Loucy (cell line): ENCODE measurements around the gene BCL11B.

Experiments used
- H2AFZ ChIP-seq: fragments of 200-600 bp; sonication (generic); 2 replicates; pipeline ENCODE4 v1.6.0; 2016; ENCODE audit warnings: antibody characterized with exemption, mild to moderate bottlenecking, low read length, moderate library complexity
- H3F3A ChIP-seq: fragments of 200-600 bp; 2 replicates; pipeline ENCODE4 v1.6.0; 2016; ENCODE audit warnings: antibody characterized with exemption, low read depth, mild to moderate bottlenecking
- H3K27me3 ChIP-seq: fragments of 200-600 bp; sonication (generic); 2 replicates; pipeline ENCODE4 v1.6.1; 2014; ENCODE audit warnings: low read length, mild to moderate bottlenecking; ENCODE audit not compliant: insufficient read depth, poor library complexity, severe bottlenecking
- H3K36me3 ChIP-seq: fragments of 200-600 bp; sonication (generic); 2 replicates; pipeline ENCODE4 v1.6.1; 2016; ENCODE audit warnings: low read length; ENCODE audit not compliant: insufficient read depth
- H3K4me1 ChIP-seq: fragments of 200-600 bp; sonication (generic); 2 replicates; pipeline ENCODE4 v1.5.1; 2014; ENCODE audit warnings: low read length, mild to moderate bottlenecking; ENCODE audit not compliant: insufficient read depth, poor library complexity, severe bottlenecking
- H3K4me2 ChIP-seq: fragments of 200-600 bp; sonication (generic); 2 replicates; pipeline ENCODE4 v1.6.0; 2014; ENCODE audit warnings: antibody characterized with exemption, low read length, low read depth, mild to moderate bottlenecking; ENCODE audit not compliant: poor library complexity, severe bottlenecking
- H3K4me3 ChIP-seq: fragments of 200-600 bp; sonication (generic); 2 replicates; pipeline ENCODE4 v1.5.1; 2014; ENCODE audit warnings: low read length, mild to moderate bottlenecking, mixed read lengths; ENCODE audit not compliant: poor library complexity, severe bottlenecking
- H3K79me2 ChIP-seq: fragments of 200-600 bp; sonication (generic); 2 replicates; pipeline ENCODE4 v1.6.1; 2014; ENCODE audit warnings: low read length; ENCODE audit not compliant: insufficient read depth
- H3K9ac ChIP-seq: fragments of 200-600 bp; sonication (generic); 2 replicates; pipeline ENCODE4 v1.6.0; 2014; ENCODE audit warnings: mild to moderate bottlenecking, low read depth, low read length, moderate library complexity; ENCODE audit not compliant: poor library complexity, severe bottlenecking
- H3K9me2 ChIP-seq: fragments of 200-600 bp; sonication (generic); replicated peaks from 2 replicates; pipeline ENCODE4 v1.6.1; 2016; ENCODE audit warnings: low read depth, low read length, mixed read lengths
- H3K9me3 ChIP-seq: fragments of 200-600 bp; sonication (generic); 2 replicates; pipeline ENCODE4 v1.6.1; 2014; ENCODE audit warnings: mild to moderate bottlenecking, antibody characterized with exemption, low read length, low read depth; ENCODE audit not compliant: insufficient read depth
- H4K20me1 ChIP-seq: fragments of 200-600 bp; sonication (generic); 2 replicates; pipeline ENCODE4 v1.6.0; 2014; ENCODE audit warnings: antibody characterized with exemption, low read length, mild to moderate bottlenecking; ENCODE audit not compliant: insufficient read depth, poor library complexity, severe bottlenecking
- CTCF ChIP-seq: fragments of 200-600 bp; sonication (generic); conservative IDR thresholded peaks from 2 replicates; pipeline ENCODE4 v1.5.1; 2014; ENCODE audit warnings: mild to moderate bottlenecking, antibody characterized with exemption, low read length
- EZH2phosphoT487 ChIP-seq: fragments of 200-600 bp; IDR thresholded peaks from 2 replicates; pipeline ENCODE4 v1.6.1; 2018; ENCODE audit warnings: antibody characterized with exemption, mild to moderate bottlenecking, moderate library complexity, borderline replicate concordance

The BCL11B gene

GRCh38 chr14:99159341-99160340 lies 112.4 kb downstream of the BCL11B start:
- no peak overlapping the region for H3K4me2 ChIP-seq
- H3K4me3 ChIP-seq = no peak overlapping the region
- no peaks in the 10 kb centered on the region for H3K4me1 ChIP-seq
- no peaks in the 10 kb centered on the region; the same call in 1 of the 2 replicates for H3F3A ChIP-seq
- no peak for TF ChIP-seq EZH2phosphoT487
- no peak for TF ChIP-seq CTCF
- no peaks in the 10 kb centered on the region for H3K9me3 ChIP-seq
- H2AFZ ChIP-seq = no peak overlapping the region
- no peaks in the 10 kb centered on the region for H3K9me2 ChIP-seq
- H3K36me3 ChIP-seq = no peaks in the 10 kb centered on the region
- H3K27me3 ChIP-seq = no peaks in the 10 kb centered on the region
- no peaks in the 10 kb centered on the region for H3K79me2 ChIP-seq
- no peak overlapping the region for H3K9ac ChIP-seq
- no peaks in the 10 kb centered on the region for H4K20me1 ChIP-seq

GRCh38 chr14:99158646-99159165 lies 113.3 kb downstream of the BCL11B start:
- no peaks in the 10 kb centered on the region for H3K27me3 ChIP-seq
- H3K4me3 ChIP-seq = no peak overlapping the region
- H4K20me1 ChIP-seq = no peaks in the 10 kb centered on the region
- no peaks in the 10 kb centered on the region for H3K4me1 ChIP-seq
- no peaks in the 10 kb centered on the region for H3K9me2 ChIP-seq
- H3K4me2 ChIP-seq = no peak overlapping the region
- no peaks in the 10 kb centered on the region for H3K79me2 ChIP-seq
- no peak overlapping the region for H2AFZ ChIP-seq
- no peaks in the 10 kb centered on the region for H3F3A ChIP-seq
- H3K36me3 ChIP-seq = no peaks in the 10 kb centered on the region
- no peak overlapping the region for H3K9ac ChIP-seq
- H3K9me3 ChIP-seq = no peaks in the 10 kb centered on the region
- no peak for TF ChIP-seq CTCF

GRCh38 chr14:99158150-99158549 lies 113.8 kb downstream of the BCL11B start:
- no peaks in the 10 kb centered on the region for H4K20me1 ChIP-seq
- no peaks in the 10 kb centered on the region for H3K79me2 ChIP-seq
- H3F3A ChIP-seq = no peaks in the 10 kb centered on the region
- no peaks in the 10 kb centered on the region for H3K9me2 ChIP-seq
- no peak overlapping the region for H3K4me3 ChIP-seq
- no peak overlapping the region for H3K9ac ChIP-seq
- no peaks in the 10 kb centered on the region for H3K9me3 ChIP-seq
- H3K4me1 ChIP-seq = no peaks in the 10 kb centered on the region
- H3K36me3 ChIP-seq = no peaks in the 10 kb centered on the region
- H3K27me3 ChIP-seq = no peaks in the 10 kb centered on the region
- TF ChIP-seq EZH2phosphoT487 (no peak), CTCF (no peak)
- H3K4me2 ChIP-seq = no peak overlapping the region
- H2AFZ ChIP-seq = no peak overlapping the region
